ENCODE data around the gene MADD. TPM values are rescaled to one million over a fixed set of nuclear protein-coding genes. Genes with fewer than 3 reads are reported as not detected.
A peak's percentile ranks its signal among the peaks of the same experiment; 100 is the strongest.

The MADD gene
- total RNA-seq, 1 donor from 2014 or later: 67.2 TPM

DNA sequence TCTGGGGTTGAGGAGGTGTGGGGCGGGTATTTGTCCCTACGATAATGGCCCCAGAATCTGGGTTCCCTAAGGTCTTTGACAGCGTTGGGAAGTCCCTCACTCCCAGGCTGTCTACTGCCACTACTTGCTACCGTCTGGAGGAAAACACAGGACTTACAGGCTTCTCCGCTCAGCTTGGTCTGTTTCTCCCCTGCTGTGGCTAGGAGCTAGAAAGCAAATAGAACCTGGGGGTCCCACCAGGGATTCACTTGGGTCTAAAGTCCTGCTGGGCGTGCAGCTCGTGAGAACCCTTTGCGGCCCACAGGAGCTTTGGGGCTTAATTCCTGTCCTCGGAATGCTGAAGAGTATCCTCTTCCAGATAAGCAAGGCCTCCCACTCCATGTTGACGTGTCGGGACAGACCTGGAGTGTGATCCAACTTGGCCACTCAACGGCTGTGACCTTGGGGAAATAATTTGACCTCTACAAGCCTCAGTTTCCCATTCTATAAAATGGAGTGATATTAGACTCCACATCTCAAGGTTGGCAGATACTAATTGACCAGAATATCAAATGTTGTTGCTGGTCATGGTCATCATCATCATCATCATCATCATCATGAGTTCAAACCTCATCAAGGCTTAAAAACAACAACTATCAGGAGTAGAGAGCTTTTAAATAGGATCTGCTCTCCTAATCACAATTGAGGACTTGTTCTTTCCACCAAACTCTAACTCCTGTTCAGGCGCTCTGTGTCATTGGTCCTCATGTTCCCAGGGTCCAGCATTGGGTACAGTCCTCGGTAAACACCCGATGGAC lies 84.2 kb downstream of the MADD start:
- no peaks in the 10 kb centered on the region for H3K36me3 Mint-ChIP-seq (ENCODE audit: unreplicated experiment)
- H3K4me1 Mint-ChIP-seq (ENCODE audit: unreplicated experiment): peaks cover 4% of the 10 kb centered on the region
- no peaks in the 10 kb centered on the region for H3K9me3 Mint-ChIP-seq (ENCODE audit: unreplicated experiment)
- peak overlapping the region; percentile 37 for H3K27ac Mint-ChIP-seq (ENCODE audit: unreplicated experiment)
- TF ChIP-seq, protein P1, sequence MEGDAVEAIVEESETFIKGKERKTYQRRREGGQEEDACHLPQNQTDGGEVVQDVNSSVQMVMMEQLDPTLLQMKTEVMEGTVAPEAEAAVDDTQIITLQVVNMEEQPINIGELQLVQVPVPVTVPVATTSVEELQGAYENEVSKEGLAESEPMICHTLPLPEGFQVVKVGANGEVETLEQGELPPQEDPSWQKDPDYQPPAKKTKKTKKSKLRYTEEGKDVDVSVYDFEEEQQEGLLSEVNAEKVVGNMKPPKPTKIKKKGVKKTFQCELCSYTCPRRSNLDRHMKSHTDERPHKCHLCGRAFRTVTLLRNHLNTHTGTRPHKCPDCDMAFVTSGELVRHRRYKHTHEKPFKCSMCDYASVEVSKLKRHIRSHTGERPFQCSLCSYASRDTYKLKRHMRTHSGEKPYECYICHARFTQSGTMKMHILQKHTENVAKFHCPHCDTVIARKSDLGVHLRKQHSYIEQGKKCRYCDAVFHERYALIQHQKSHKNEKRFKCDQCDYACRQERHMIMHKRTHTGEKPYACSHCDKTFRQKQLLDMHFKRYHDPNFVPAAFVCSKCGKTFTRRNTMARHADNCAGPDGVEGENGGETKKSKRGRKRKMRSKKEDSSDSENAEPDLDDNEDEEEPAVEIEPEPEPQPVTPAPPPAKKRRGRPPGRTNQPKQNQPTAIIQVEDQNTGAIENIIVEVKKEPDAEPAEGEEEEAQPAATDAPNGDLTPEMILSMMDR (IDR thresholded peaks at IDR 0.05): no peak
- peak overlapping the region; percentile 4 for H3K4me3 Mint-ChIP-seq (ENCODE audit: unreplicated experiment)
- DNase-seq (ENCODE audit: extremely low spot score, unreplicated experiment): no peak
- no peaks in the 10 kb centered on the region for H3K27me3 Mint-ChIP-seq (ENCODE audit: unreplicated experiment)

DNA sequence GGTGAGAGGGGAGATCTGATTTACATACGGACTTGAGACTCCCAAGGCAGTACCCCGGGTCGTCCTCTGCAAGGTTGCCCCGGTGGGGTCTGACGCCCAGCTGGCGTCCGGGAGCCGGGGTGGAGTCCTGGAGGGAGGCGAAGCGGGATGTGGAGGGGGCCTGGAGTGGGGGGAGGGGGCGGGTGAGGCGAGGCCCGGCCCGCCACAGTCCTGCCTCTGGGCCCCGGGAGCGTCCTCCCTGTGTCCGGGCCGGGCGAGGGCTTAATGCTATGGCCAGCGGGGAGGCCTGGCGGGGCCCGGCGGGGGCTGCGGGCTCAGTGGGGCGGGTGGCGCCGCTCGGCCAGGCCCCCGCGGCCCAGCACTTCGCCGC lies 85.0 kb downstream of the MADD start:
- peak overlapping the region; percentile 55 for H3K4me3 Mint-ChIP-seq (ENCODE audit: unreplicated experiment)
- H3K27me3 Mint-ChIP-seq (ENCODE audit: unreplicated experiment): no peaks in the 10 kb centered on the region
- H3K4me1 Mint-ChIP-seq (ENCODE audit: unreplicated experiment): peaks cover 4% of the 10 kb centered on the region

DNA sequence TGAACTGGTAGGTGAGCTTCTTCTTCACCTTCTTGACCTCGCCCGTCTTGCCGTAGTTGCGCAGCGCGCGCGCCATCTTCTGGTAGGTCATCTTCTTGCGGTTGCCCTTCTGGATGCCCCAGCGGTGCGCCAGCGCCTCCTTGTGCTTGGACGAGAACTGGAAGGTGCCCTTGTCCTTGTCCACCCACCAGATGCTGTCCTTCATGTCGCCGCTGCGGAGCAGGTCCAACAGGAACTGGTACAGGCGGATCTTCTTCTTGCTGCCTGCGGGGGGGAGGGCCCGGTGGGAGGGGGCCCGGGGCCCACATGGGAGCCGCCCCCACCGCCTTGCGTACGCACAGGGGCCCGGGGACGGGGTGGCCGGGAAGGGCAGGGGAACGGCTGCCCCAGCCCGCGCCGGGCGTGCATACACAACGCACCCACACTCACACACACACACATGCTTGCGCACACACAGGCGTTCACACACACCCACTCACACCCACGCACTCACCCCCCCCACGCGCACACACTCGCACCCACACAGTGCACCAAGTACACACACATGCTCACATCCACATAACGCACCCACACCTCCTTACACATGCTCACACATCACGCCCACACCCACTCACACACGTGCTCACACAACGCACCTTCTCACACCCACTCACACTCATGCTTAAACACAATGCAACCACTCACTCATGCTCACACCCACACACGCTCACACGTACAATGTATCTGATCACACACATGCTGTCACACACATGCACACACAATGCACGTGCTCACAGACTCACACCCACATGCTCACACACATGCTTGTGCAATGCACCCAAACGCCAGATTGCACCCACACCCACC lies 85.6 kb downstream of the MADD start:
- peak; percentile 95 for DNase-seq (ENCODE audit: extremely low spot score, unreplicated experiment)
- Mint-ChIP-seq H3K4me3 (ENCODE audit: unreplicated experiment) (peak overlapping the region; percentile 55), H3K36me3 (ENCODE audit: unreplicated experiment) (no peaks in the 10 kb centered on the region), H3K27ac (ENCODE audit: unreplicated experiment) (no peak overlapping the region), H3K27me3 (ENCODE audit: unreplicated experiment) (no peaks in the 10 kb centered on the region), H3K9me3 (ENCODE audit: unreplicated experiment) (no peaks in the 10 kb centered on the region), H3K4me1 (ENCODE audit: unreplicated experiment) (peaks cover 4% of the 10 kb centered on the region)
- TF ChIP-seq, protein P1 (IDR thresholded peaks at IDR 0.05): peak; percentile 93

More for the DNA sequence above, 85.0 kb downstream of the MADD start:
- TF ChIP-seq, protein P1 (IDR thresholded peaks at IDR 0.05): no peak
- Mint-ChIP-seq H3K27ac (ENCODE audit: unreplicated experiment) (no peak overlapping the region), H3K9me3 (ENCODE audit: unreplicated experiment) (no peaks in the 10 kb centered on the region), H3K36me3 (ENCODE audit: unreplicated experiment) (no peaks in the 10 kb centered on the region)
- DNase-seq (ENCODE audit: extremely low spot score, unreplicated experiment): no peak

DNA sequence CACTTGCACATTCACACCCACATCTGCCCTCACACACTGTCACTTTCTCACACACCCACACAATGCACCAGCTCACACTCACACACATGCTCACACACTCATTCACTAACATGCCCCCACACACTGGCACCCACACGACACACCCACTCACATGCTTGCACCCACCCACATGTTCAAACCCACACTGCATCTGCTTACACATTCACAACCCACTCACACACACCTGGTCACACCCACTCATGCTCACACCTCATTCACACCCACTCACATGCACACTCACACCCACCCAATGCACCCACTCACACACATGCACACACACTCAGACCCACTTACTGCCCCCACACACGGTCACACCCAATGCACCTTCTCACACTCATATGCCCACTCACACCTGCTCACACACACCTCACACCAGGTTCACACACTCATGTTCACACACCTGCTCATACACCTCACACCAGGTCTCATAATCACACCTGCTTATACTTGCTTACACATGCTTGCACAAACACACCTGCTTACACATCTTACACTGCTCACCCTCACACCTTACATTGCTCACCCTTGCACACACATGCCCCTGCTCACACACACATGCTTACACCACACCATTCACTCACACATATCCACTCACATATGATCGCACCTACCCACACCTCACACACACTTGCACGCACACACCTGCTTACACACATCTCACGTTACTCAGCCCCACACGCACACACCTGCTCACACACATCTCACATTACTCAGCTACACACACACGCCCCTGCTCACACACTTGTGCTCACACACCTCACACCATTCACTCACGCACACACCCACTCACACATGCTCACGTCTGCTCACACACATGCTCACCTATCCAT lies 86.4 kb downstream of the MADD start:
- TF ChIP-seq, protein P1 (IDR thresholded peaks at IDR 0.05): no peak
- H3K9me3 Mint-ChIP-seq (ENCODE audit: unreplicated experiment): no peaks in the 10 kb centered on the region
- no peak for DNase-seq (ENCODE audit: extremely low spot score, unreplicated experiment)
- H3K4me1 Mint-ChIP-seq (ENCODE audit: unreplicated experiment): peaks cover 4% of the 10 kb centered on the region
- no peaks in the 10 kb centered on the region for H3K27me3 Mint-ChIP-seq (ENCODE audit: unreplicated experiment)
- H3K4me3 Mint-ChIP-seq (ENCODE audit: unreplicated experiment): no peak overlapping the region
- no peak overlapping the region for H3K27ac Mint-ChIP-seq (ENCODE audit: unreplicated experiment)
- H3K36me3 Mint-ChIP-seq (ENCODE audit: unreplicated experiment): no peaks in the 10 kb centered on the region
